Rectal smooth muscle tissue (tissue), 1 donor: ENCODE results near the gene TAOK2.
"Not testable (repeated sequence)": the region's sequence is repeated elsewhere in the genome, so short reads cannot be mapped to it uniquely, and the experiment has no call there.

Source experiments
- H3K27ac ChIP-seq: one replicate; pipeline ENCODE4 v1.7.0; 2013; ENCODE audit warnings: low read depth, low read length, inconsistent platforms
- H3K27me3 ChIP-seq: one replicate; pipeline ENCODE4 v1.7.0; 2013; ENCODE audit warnings: low read length; ENCODE audit not compliant: control insufficient read depth, insufficient read depth
- H3K36me3 ChIP-seq: one replicate; pipeline ENCODE4 v1.7.0; 2013; ENCODE audit warnings: low read length; ENCODE audit not compliant: control insufficient read depth, insufficient read depth
- H3K4me1 ChIP-seq: one replicate; pipeline ENCODE4 v1.7.0; 2013; ENCODE audit warnings: low read length; ENCODE audit not compliant: control insufficient read depth, insufficient read depth
- H3K4me3 ChIP-seq: one replicate; pipeline ENCODE4 v1.7.0; 2013; ENCODE audit warnings: low read length
- H3K9ac ChIP-seq: one replicate; pipeline ENCODE4 v1.7.0; 2013; ENCODE audit warnings: low read length

The TAOK2 gene

DNA sequence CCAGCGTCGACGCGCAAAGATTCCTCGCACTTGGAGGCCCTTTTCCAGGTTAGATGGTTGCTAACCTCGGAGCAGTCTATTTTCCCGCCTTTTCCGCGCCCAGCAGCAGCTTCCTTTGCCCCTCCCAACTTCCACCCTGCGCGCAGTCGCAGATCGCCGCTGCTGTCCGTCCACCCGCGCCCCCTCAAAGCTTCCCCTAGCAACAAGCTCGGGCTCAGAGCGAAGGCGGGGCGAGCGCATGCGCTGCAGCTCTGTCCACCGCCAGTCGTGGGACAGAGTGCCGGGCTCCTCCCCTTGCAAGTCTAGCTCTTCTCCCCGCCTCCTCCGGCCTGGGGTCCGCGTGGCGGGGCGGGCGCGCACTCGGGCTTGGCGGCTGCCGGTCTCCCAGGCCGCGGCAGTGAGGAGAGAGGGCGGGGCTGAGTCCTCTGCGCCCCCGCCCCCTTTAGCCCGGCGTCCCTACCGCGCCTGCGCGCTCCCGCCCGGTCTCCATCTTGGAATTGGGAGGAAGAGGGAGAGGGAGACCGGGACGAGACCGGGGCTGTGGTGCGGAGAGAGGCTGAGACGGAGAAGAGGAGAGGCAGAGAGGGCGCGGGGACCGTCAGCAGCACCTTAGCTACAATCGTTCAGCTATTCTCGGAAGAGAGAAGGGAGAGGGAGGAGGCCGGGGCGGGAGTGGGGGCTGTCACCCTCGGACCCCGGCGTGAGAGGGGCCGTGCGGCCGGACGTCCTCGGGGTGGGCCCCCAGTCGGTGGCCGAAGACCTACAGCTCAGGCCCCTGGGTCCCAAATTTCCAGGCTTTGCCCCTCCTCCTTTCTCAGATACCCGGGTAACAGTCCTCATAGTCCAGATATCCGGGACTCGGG is at the start of gene TAOK2:
Gene TAOK2, plus strand, starts transcription at position 485 of the 863 bp plus-strand sequence. CDS start 3,905 bp downstream, outside the sequence.
- H3K4me1 ChIP-seq, result peaks cover 8% of the 10 kb centered on the region
- peak within 1 kb of the TSS; percentile 90 for H3K27ac ChIP-seq
- H3K9ac ChIP-seq, result peak within 1 kb of the TSS; percentile 72
- peak within 1 kb of the TSS; percentile 98 for H3K4me3 ChIP-seq
- peaks cover 15% of the 10 kb centered on the region for H3K36me3 ChIP-seq
- H3K27me3 ChIP-seq, result no peaks in the 10 kb centered on the region

- H3K9ac ChIP-seq, result peak overlapping the region; percentile 33
- H3K27me3 ChIP-seq, result no peaks in the 10 kb centered on the region
- H3K27ac ChIP-seq, result no peak overlapping the region
- peaks cover 2% of the 10 kb centered on the region for H3K36me3 ChIP-seq
- H3K4me3 ChIP-seq, result peak overlapping the region; percentile 79
- H3K4me1 ChIP-seq, result peaks cover 8% of the 10 kb centered on the region
These were observed 48.4 kb upstream of the TAOK2 start for GRCh38 chr16:29925105-29925756.

DNA sequence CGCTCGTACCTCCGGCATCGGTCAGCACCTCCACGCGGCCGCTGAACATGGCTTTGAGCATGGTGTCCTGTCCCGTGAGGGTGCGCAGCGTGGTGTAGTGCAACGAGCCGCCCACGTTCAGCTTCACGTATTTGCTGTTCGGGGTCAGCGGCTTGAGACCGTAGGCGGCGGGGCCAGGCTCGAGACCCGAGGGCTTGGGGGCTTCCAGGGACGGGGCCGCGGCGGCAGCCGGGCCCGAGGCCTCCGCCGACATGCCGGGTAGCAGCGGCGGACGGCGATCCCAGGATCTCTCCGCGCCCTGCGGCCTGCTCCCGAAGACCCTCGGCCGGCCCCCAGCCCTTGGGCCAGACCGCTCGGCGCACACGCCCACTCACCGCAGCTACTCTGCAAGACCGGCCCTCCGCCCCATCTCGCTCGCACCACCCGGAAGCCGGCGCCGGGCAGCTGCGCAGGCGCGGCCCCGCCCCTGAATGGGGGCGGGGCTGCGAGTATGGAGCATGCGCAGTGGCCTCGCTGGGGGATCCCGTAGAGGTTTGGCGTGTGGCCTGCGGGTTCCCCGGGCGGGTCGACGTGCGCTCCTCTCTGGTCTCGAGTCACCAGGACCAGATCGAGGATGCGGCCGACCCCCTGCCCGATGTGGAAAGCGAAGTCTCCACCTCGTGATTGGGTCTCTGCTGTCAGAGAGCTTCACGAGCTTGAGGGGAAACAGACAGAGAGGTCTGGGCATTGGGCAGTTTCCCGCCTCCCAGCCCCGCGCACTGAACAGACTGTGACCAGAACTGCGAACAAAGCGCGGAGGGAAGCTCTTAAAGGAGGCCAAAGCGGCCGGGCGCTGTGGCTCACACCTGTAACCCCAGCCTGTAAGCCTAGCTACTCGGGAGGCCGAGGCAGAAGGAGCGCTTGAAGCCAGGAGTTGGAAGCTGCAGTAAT is 47.6 kb upstream of the TAOK2 start, which contains the start of gene KCTD13:
Gene KCTD13, minus strand, starts transcription at position 446 of the 930 bp plus-strand sequence. Its CDS starts 193 bp downstream, at position 253.
- H3K36me3 ChIP-seq, result peaks cover 2% of the 10 kb centered on the region
- peak within 1 kb of the TSS; percentile 82 for H3K4me3 ChIP-seq
- H3K27ac ChIP-seq, result peak within 1 kb of the TSS; percentile 93
- peak within 1 kb of the TSS; percentile 86 for H3K9ac ChIP-seq
- peaks cover 8% of the 10 kb centered on the region for H3K4me1 ChIP-seq
- H3K27me3 ChIP-seq, result no peaks in the 10 kb centered on the region

GRCh38 chr16:29926711-29927052 is 47.0 kb upstream of the TAOK2 start:
- Histone ChIP-seq H3K27ac (peak overlapping the region; percentile 93), H3K27me3 (no peaks in the 10 kb centered on the region), H3K9ac (peak overlapping the region; percentile 86), H3K4me3 (peak overlapping the region; percentile 82), H3K36me3 (peaks cover under 1% of the 10 kb centered on the region), H3K4me1 (peaks cover 8% of the 10 kb centered on the region)

GRCh38 chr16:29927070-29927905 is 46.4 kb upstream of the TAOK2 start:
- Histone ChIP-seq H3K4me1 (peaks cover 8% of the 10 kb centered on the region), H3K4me3 (peak overlapping the region; percentile 82), H3K36me3 (no peaks in the 10 kb centered on the region), H3K9ac (no peak overlapping the region), H3K27me3 (no peaks in the 10 kb centered on the region), H3K27ac (peak overlapping the region; percentile 93)

DNA sequence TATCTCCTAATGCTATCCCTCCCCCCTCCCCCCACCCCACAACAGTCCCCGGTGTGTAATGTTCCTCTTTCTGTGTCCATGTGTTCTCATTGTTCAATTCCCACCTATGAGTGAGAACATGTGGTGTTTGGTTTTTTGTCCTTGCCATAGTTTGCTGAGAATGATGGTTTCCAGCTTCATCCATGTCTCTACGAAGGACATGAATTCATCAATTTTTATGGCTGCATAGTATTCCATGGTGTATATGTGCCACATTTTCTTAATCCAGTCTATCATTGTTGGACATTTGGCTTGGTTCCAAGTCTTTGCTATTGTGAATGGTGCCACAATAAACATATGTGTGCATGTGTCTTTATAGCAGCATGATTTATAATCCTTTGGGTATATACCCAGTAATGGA is 41.9 kb upstream of the TAOK2 start:
- H3K27ac ChIP-seq, H3K27me3 ChIP-seq, H3K36me3 ChIP-seq, H3K9ac ChIP-seq, H3K4me3 ChIP-seq, H3K4me1 ChIP-seq: not testable (repeated sequence)

- Histone ChIP-seq H3K27ac (no peak overlapping the region), H3K4me3 (no peak overlapping the region), H3K9ac (no peak overlapping the region), H3K4me1 (peaks cover 10% of the 10 kb centered on the region), H3K36me3 (no peaks in the 10 kb centered on the region), H3K27me3 (no peaks in the 10 kb centered on the region)
These were observed 33.0 kb upstream of the TAOK2 start for GRCh38 chr16:29940656-29941055.

DNA sequence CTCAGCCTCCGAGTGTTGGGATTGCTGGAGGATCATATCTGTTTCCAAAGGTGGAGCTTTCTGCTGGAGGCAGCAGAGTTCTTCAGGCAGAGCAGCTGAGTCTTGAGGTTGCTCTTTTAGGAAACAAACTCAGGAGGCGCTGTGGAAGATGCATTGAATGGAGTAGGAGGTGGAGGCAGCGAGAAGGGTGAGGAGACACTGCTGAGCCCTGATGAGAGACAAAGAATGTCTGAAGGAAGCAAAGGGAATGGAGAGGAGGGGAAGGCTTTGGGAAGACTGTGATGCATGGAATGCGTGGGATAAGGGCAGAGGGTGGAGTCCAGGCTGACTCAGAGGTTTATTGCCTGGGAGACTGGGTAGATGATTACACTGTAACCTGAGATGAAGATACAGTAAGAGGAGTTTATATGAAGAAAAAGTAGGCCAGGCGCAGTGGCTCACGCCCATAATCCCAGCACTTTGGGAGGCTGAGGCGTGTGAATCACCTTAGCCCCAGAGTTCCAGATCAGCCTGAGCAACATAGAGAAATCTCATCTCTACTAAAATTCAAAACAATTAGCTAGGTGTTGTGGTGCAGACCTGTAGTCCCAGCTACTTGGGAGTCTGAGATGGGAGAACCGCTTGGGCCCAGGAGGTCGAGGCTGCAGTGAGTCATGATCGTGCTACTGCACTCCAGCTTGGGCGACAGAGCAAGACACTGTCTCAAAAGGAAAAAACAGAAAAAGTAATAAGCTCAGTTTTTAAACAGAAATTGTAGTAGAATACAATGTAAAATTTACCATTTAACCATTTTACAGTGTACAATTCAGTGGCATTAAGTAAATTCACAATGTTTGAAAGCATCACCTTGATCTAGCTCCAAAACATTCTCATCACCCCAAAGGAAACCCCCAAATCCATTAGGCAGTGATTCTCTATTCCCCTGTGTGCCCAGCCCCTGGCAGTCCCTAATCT is 29.5 kb upstream of the TAOK2 start:
- Histone ChIP-seq H3K27me3 (no peaks in the 10 kb centered on the region), H3K4me1 (peaks cover 10% of the 10 kb centered on the region), H3K27ac (peak overlapping the region; percentile 77), H3K9ac (no peak overlapping the region), H3K4me3 (peak overlapping the region; percentile 46), H3K36me3 (no peaks in the 10 kb centered on the region)

- no peak overlapping the region for H3K4me3 ChIP-seq
- no peak overlapping the region for H3K9ac ChIP-seq
- no peaks in the 10 kb centered on the region for H3K36me3 ChIP-seq
- H3K27me3 ChIP-seq, result no peaks in the 10 kb centered on the region
- no peak overlapping the region for H3K27ac ChIP-seq
- H3K4me1 ChIP-seq, result peaks cover 10% of the 10 kb centered on the region
These were observed 25.8 kb upstream of the TAOK2 start for GRCh38 chr16:29947897-29948296.

- Histone ChIP-seq H3K4me3 (no peak overlapping the region), H3K4me1 (no peaks in the 10 kb centered on the region), H3K9ac (no peak overlapping the region), H3K36me3 (no peaks in the 10 kb centered on the region), H3K27ac (no peak overlapping the region), H3K27me3 (no peaks in the 10 kb centered on the region)
These were observed 22.7 kb upstream of the TAOK2 start for GRCh38 chr16:29950806-29951461.
